WTC11 (cell line): ENCODE data around the gene MAP3K12. TPM values are rescaled to one million over a fixed set of nuclear protein-coding genes. Genes with fewer than 3 reads are reported as not detected.
A peak's percentile ranks its signal among the peaks of the same experiment; 100 is the strongest.

Source experiments
- ATAC-seq: fragments of 200-7000 bp; cut with Tn5 transposase; 2 replicates; pipeline ENCODE4 v1.10.0; 2021; ENCODE audit warnings: mild to moderate bottlenecking, moderate library complexity
- CTCF ChIA-PET: fragments of 300-600 bp; sonication (Branson Sonifier 250); formaldehyde crosslinking; loops from one replicate; lab custom pipeline; 2021; ENCODE audit warnings: antibody characterized with exemption; lab: Charles Lee
- POLR2A ChIA-PET: fragments of 350-600 bp; sonication (Branson Sonifier 250); formaldehyde crosslinking; loops from one replicate; lab custom pipeline; 2021; ENCODE audit warnings: antibody characterized with exemption; lab: Charles Lee
- DNase-seq: peaks from one replicate; pipeline ENCODE4 v3.0.0; 2021; ENCODE audit warnings: low spot score
- H3K27ac Mint-ChIP-seq: 2 replicates; pipeline ENCODE4 v1.8.0; 2021; ENCODE audit warnings: mixed read lengths
- H3K27me3 Mint-ChIP-seq: 2 replicates; pipeline ENCODE4 v1.8.0; 2021; ENCODE audit warnings: low read depth, mild to moderate bottlenecking, moderate library complexity, mixed read lengths
- H3K36me3 Mint-ChIP-seq: 2 replicates; pipeline ENCODE4 v1.8.0; 2021; ENCODE audit warnings: mixed read lengths
- H3K4me1 Mint-ChIP-seq: 2 replicates; pipeline ENCODE4 v1.8.0; 2022; ENCODE audit warnings: mixed read lengths
- H3K4me3 Mint-ChIP-seq: 2 replicates; pipeline ENCODE4 v1.8.0; 2021; ENCODE audit warnings: mild to moderate bottlenecking, moderate library complexity, mixed read lengths
- H3K9me3 Mint-ChIP-seq: 2 replicates; pipeline ENCODE4 v1.8.0; 2021; ENCODE audit warnings: mixed read lengths
- E2F1 ChIP-seq: sonication (generic); formaldehyde crosslinking; IDR thresholded peaks from 2 replicates; pipeline ENCODE4 v1.8.0; 2022; ENCODE audit warnings: mild to moderate bottlenecking, missing genetic modification reagents
- EMX1 ChIP-seq: fragments of 250-450 bp; sonication (Bioruptor Pico); IDR thresholded peaks from 2 replicates; pipeline ENCODE4 v1.8.0; 2021; ENCODE audit warnings: mild to moderate bottlenecking
- FOXP4 ChIP-seq: sonication (generic); formaldehyde crosslinking; IDR thresholded peaks from 2 replicates; pipeline ENCODE4 v1.8.0; 2022; ENCODE audit warnings: mild to moderate bottlenecking, missing genetic modification reagents
- KAT7 ChIP-seq: sonication (generic); formaldehyde crosslinking; IDR thresholded peaks from 2 replicates; pipeline ENCODE4 v1.8.1; 2023; ENCODE audit warnings: missing genetic modification reagents, mild to moderate bottlenecking, borderline replicate concordance
- NR1H2 ChIP-seq: sonication (generic); formaldehyde crosslinking; IDR thresholded peaks from 2 replicates; pipeline ENCODE4 v1.9.0; 2021; ENCODE audit warnings: mild to moderate bottlenecking, moderate library complexity, missing genetic modification reagents
- PREB ChIP-seq: sonication (generic); formaldehyde crosslinking; IDR thresholded peaks from 2 replicates; pipeline ENCODE4 v1.8.1; 2022; ENCODE audit warnings: mild to moderate bottlenecking, missing genetic modification reagents, moderate library complexity, borderline replicate concordance
- ZNF232 ChIP-seq: sonication (generic); formaldehyde crosslinking; IDR thresholded peaks from 2 replicates; pipeline ENCODE4 v1.8.0; 2022; ENCODE audit warnings: mild to moderate bottlenecking, missing genetic modification reagents
- ZNF396 ChIP-seq: fragments of 250-450 bp; sonication (Bioruptor Pico); IDR thresholded peaks from 2 replicates; pipeline ENCODE4 v1.8.0; 2021; ENCODE audit warnings: mild to moderate bottlenecking, moderate library complexity, borderline replicate concordance
- total RNA-seq: library from RNA; stranded (reverse); gene quantifications from 3 replicates; pipeline ENCODE4 v1.2.3, GENCODE V29; 2021
- TF ChIP-seq, protein P1 (sequence below): sonication (generic); formaldehyde crosslinking; IDR thresholded peaks from 2 replicates; pipeline ENCODE4 v1.8.1; 2023; ENCODE audit warnings: mild to moderate bottlenecking, moderate library complexity, missing genetic modification reagents
- TF ChIP-seq, protein P2 (sequence below): sonication (generic); formaldehyde crosslinking; IDR thresholded peaks from 2 replicates; pipeline ENCODE4 v1.8.1; 2023; ENCODE audit warnings: mild to moderate bottlenecking, missing genetic modification reagents
- TF ChIP-seq, protein P3 (sequence below): fragments of 250-450 bp; sonication (Bioruptor Pico); IDR thresholded peaks from 2 replicates; pipeline ENCODE4 v1.9.0; 2021; ENCODE audit warnings: mild to moderate bottlenecking
- TF ChIP-seq, protein P4 (sequence below): sonication (generic); formaldehyde crosslinking; IDR thresholded peaks from 2 replicates; pipeline ENCODE4 v1.8.0; 2023; ENCODE audit warnings: missing genetic modification reagents, mild to moderate bottlenecking, borderline replicate concordance
- TF ChIP-seq, protein P5 (sequence below): fragments of 250-450 bp; sonication (Bioruptor Pico); IDR thresholded peaks from 2 replicates; pipeline ENCODE4 v2.1.2; 2022; ENCODE audit warnings: mild to moderate bottlenecking, moderate library complexity

The MAP3K12 gene
- total RNA-seq, 1 experiment from 2014 or later = 23.6 TPM

DNA sequence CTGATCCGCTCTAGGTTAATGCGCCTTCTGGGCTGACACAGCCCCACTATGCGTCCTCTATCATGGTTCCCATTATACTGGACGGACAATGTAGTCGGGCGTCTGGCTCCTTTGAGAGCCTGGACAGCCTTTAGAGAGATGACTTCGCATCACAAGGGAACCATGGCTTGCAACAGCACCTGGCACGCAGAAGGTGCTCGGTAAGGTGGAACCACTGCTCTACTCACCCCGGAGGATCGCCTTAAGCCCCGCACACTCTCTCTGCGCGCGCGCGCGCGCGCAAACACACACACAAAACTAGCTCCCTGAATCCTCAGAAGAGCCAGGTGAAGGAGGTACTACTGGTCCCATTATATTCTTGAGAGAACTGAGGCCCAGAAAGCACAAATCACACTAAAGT, 7.1 kb downstream of the MAP3K12 start (continued):
- no peak for TF ChIP-seq FOXP4 (CRISPR knock-in tag)
- TF ChIP-seq, protein P1, sequence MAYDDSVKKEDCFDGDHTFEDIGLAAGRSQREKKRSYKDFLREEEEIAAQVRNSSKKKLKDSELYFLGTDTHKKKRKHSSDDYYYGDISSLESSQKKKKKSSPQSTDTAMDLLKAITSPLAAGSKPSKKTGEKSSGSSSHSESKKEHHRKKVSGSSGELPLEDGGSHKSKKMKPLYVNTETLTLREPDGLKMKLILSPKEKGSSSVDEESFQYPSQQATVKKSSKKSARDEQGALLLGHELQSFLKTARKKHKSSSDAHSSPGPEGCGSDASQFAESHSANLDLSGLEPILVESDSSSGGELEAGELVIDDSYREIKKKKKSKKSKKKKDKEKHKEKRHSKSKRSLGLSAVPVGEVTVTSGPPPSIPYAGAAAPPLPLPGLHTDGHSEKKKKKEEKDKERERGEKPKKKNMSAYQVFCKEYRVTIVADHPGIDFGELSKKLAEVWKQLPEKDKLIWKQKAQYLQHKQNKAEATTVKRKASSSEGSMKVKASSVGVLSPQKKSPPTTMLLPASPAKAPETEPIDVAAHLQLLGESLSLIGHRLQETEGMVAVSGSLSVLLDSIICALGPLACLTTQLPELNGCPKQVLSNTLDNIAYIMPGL (CRISPR knock-in tag) = no peak

- Mint-ChIP-seq H3K27ac (no peak overlapping the region), H3K4me3 (no peak overlapping the region), H3K9me3 (no peaks in the 10 kb centered on the region), H3K27me3 (no peaks in the 10 kb centered on the region), H3K4me1 (peaks cover 21% of the 10 kb centered on the region), H3K36me3 (peaks cover 14% of the 10 kb centered on the region)
- DNase-seq (peak; percentile 5), ATAC-seq (no peak)
- ChIA-PET POLR2A (no interaction called here), CTCF (interaction anchor here (0.6 to 1.4 kb wide), 5 partner anchors 13 to 1741 kb away, joined by 3 to 4 read pairs (median 4); partner anchors contain the start of gene AAAS)
- TF ChIP-seq EMX1 (CRISPR knock-in tag) (no peak), ZNF232 (CRISPR knock-in tag) (no peak), NR1H2 (CRISPR knock-in tag) (no peak), ZNF396 (no peak), FOXP4 (CRISPR knock-in tag) (no peak), PREB (CRISPR knock-in tag) (no peak), E2F1 (CRISPR knock-in tag) (no peak), KAT7 (CRISPR knock-in tag) (no peak)
- TF ChIP-seq, protein P2, sequence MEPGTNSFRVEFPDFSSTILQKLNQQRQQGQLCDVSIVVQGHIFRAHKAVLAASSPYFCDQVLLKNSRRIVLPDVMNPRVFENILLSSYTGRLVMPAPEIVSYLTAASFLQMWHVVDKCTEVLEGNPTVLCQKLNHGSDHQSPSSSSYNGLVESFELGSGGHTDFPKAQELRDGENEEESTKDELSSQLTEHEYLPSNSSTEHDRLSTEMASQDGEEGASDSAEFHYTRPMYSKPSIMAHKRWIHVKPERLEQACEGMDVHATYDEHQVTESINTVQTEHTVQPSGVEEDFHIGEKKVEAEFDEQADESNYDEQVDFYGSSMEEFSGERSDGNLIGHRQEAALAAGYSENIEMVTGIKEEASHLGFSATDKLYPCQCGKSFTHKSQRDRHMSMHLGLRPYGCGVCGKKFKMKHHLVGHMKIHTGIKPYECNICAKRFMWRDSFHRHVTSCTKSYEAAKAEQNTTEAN (CRISPR knock-in tag) = no peak
- TF ChIP-seq, protein P3, sequence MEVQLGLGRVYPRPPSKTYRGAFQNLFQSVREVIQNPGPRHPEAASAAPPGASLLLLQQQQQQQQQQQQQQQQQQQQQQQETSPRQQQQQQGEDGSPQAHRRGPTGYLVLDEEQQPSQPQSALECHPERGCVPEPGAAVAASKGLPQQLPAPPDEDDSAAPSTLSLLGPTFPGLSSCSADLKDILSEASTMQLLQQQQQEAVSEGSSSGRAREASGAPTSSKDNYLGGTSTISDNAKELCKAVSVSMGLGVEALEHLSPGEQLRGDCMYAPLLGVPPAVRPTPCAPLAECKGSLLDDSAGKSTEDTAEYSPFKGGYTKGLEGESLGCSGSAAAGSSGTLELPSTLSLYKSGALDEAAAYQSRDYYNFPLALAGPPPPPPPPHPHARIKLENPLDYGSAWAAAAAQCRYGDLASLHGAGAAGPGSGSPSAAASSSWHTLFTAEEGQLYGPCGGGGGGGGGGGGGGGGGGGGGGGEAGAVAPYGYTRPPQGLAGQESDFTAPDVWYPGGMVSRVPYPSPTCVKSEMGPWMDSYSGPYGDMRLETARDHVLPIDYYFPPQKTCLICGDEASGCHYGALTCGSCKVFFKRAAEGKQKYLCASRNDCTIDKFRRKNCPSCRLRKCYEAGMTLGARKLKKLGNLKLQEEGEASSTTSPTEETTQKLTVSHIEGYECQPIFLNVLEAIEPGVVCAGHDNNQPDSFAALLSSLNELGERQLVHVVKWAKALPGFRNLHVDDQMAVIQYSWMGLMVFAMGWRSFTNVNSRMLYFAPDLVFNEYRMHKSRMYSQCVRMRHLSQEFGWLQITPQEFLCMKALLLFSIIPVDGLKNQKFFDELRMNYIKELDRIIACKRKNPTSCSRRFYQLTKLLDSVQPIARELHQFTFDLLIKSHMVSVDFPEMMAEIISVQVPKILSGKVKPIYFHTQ = no peak
- TF ChIP-seq, protein P4, sequence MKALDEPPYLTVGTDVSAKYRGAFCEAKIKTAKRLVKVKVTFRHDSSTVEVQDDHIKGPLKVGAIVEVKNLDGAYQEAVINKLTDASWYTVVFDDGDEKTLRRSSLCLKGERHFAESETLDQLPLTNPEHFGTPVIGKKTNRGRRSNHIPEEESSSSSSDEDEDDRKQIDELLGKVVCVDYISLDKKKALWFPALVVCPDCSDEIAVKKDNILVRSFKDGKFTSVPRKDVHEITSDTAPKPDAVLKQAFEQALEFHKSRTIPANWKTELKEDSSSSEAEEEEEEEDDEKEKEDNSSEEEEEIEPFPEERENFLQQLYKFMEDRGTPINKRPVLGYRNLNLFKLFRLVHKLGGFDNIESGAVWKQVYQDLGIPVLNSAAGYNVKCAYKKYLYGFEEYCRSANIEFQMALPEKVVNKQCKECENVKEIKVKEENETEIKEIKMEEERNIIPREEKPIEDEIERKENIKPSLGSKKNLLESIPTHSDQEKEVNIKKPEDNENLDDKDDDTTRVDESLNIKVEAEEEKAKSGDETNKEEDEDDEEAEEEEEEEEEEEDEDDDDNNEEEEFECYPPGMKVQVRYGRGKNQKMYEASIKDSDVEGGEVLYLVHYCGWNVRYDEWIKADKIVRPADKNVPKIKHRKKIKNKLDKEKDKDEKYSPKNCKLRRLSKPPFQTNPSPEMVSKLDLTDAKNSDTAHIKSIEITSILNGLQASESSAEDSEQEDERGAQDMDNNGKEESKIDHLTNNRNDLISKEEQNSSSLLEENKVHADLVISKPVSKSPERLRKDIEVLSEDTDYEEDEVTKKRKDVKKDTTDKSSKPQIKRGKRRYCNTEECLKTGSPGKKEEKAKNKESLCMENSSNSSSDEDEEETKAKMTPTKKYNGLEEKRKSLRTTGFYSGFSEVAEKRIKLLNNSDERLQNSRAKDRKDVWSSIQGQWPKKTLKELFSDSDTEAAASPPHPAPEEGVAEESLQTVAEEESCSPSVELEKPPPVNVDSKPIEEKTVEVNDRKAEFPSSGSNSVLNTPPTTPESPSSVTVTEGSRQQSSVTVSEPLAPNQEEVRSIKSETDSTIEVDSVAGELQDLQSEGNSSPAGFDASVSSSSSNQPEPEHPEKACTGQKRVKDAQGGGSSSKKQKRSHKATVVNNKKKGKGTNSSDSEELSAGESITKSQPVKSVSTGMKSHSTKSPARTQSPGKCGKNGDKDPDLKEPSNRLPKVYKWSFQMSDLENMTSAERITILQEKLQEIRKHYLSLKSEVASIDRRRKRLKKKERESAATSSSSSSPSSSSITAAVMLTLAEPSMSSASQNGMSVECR (CRISPR knock-in tag) = no peak
- TF ChIP-seq, protein P5, sequence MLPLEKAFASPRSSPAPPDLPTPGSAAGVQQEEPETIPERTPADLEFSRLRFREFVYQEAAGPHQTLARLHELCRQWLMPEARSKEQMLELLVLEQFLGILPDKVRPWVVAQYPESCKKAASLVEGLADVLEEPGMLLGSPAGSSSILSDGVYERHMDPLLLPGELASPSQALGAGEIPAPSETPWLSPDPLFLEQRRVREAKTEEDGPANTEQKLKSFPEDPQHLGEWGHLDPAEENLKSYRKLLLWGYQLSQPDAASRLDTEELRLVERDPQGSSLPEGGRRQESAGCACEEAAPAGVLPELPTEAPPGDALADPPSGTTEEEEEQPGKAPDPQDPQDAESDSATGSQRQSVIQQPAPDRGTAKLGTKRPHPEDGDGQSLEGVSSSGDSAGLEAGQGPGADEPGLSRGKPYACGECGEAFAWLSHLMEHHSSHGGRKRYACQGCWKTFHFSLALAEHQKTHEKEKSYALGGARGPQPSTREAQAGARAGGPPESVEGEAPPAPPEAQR (CRISPR knock-in tag) = no peak
These were observed 9.9 kb downstream of the MAP3K12 start for GRCh38 chr12:53489242-53489864.
